GM21526 (cell line): ENCODE measurements around the gene RTRAF.

ENCODE experiments used
- ATAC-seq: cut with Tn5 transposase; IDR thresholded peaks from one replicate; pipeline ENCODE4 v1.9.1; 2021; ENCODE audit warnings: moderate library complexity; ENCODE audit not compliant: unreplicated experiment, low FRiP score

The RTRAF gene

DNA sequence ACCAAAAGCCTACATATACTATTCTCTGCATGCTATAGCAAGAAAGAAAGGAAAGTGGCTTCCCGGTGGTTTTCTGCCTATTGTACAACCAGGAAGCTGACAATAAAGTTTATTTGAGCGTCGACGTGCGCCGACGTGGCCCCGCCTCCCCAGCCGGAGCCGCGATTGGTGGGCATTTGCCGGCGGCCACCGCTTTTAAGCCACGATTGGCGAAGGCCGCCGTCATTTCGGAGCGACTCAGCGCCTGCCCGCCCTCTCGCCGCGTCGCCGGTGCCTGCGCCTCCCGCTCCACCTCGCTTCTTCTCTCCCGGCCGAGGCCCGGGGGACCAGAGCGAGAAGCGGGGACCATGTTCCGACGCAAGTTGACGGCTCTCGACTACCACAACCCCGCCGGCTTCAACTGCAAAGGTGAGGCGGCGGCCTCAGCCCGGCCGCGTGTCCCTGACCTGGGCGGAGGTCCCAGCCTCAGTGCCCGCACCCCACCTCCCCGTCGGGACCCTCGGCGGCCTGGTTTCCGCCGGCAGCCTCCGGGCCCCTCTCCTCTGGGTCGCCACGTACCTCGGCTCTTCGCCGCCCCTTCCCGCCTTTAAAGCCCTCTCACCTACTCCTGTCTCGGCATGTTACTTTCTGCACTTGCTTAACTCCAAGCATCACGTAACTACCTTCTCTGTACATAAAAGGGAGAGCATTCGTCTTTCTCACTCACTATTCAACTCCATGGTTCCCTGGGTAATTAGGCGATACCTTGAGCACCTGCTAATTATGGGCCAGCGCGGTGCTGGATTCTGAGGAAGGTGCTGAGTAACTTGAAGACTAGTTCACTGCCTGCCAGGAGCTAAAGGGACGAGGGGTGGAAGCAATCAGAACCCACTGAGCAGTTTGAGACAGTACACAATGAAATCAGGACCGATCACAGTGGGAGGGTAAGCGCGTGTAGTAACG is at the start of gene RTRAF:
RTRAF (plus strand) TSS at position 254 of the 942 bp plus-strand sequence; CDS start at position 348, 94 bp downstream.
- peak; percentile 93 for ATAC-seq

DNA sequence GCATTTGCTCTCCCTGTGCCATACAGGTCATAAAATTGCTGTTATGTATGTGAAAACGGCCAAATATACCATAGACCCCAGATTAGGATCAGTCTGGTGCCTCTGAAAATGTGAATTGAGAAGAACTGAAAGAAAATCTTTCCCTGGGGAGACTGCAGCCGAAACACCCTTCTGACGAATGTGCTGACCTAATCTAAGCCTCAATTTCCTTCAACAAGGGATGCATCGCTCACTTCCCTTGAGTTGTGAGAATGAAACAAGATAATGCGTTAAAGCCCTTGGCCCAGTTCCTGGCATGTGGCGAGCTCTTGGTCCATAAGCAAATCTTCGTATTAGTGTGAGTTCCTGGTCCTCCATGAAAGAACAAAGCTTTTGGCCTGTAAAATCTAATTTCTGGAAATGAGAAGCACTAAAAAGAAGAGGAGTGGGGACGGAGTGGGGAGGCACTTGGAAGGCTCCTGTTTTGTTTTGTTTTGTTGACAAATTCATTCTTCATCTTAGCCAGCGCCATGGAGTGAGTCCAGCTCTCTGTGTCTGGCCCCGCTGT is 49.5 kb upstream of the RTRAF start:
- ATAC-seq, result no peak

DNA sequence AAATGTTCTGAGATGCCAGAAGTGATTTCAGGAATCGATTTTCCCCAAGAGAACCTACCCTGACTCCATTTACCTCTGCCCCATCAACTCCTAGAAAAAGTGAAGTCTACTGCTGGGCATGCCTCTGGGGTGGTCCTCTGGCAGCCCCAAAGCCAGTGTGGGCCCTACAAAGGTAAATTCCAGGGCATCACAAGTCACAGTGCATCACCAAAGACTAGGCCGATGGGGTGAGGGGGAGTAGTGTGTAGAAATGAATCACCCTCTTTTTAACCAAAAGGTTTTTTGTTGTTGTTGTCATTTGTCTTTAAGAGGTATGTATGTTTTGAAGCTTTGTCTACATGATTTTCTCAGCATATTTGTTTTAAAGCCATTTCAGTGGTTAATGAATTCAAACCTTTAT is 46.4 kb upstream of the RTRAF start:
- ATAC-seq, result no peak

DNA sequence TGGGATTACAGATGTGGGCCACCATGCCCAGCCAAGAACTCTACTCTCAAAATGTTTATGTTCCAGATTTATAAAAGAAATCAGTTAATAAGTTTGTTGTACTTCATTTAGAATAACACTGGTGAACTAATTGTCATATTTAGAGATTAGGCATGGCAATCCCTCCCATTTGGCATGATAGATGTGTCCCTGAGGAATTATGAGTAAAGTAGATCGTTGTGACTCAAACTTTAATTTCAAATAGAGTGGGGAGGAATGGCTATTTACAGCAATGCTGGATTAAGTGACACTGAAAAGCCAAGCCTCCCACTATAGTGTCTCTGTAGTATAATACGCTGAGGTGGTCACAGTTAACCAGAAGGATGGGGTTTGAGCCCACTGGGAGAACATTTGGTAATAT is 39.3 kb upstream of the RTRAF start:
- ATAC-seq, result no peak

DNA sequence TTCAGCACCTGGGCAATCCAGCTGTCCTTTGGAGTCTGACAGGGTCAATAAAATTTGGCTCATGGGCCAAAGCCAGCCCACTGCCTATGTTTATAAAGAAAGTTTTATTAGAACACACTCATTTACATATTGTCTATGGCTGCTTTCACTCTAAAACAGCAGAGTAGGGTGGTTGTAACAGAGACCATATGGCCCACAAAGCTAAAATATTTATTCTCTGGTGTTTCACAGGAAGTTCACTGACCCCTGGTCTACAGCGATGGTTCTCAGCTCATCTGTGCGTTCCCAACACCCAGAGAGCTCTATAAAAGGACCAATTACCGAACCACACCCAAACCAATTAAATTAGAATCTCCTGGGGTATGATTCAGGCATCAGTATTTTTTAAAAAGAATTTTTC is 37.7 kb upstream of the RTRAF start:
- ATAC-seq, result no peak

DNA sequence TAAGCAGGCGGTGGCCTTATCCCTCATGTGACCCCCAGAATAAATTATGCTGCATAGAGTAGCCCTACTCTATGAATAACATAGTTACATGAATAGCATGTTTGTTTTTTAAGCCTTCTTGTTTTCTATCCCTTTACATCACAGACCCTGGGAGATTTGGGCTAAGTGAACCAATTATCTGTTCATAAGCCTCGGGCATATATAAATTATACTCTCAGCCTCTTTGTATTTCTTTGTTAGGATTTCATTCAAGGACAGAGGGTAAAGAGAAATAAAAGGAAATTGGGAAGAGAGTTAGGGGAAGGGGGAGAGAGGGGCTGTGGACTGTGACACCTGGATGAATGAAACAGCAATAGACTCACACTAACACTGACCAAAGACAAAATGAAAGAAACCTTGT is 35.3 kb upstream of the RTRAF start:
- no peak for ATAC-seq

DNA sequence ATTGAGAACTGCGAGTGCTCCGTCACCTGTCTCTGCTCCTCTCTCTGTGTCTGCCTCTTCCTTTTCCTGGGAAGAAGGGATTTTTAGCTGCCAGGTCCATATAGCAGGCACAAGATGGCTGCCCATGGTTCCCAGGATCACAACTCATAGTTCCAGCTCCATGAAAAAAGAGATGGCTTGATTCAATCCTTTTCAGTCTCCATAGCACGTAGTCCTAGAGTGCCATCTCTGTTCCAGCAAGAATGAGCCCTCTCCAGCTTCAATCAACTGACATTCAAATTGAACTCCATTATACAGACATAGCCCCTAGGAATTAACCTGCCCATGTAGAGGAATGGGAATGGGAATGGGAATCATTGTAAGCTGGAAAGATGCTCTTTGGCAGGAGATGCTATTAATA is 34.7 kb upstream of the RTRAF start:
- ATAC-seq, result no peak

DNA sequence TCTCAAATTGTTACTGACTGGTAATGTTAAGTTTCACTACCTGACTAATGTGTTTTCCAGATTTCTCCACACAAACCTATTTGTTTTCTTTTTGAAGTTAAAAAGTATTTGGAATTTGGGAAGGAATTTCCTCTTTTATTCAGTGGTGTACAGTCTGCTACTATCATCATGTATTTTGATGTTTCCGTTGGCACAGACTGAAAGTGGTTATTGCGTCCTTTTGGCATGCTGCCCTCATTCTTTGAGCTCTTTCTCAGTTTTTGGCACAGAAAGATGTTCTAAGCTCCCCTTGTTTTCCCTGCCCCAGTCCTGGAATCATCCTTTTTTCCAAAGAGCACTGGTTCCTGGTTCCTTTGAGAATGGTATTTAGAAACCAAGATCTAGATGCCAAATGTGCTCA is 31.4 kb upstream of the RTRAF start:
- ATAC-seq, result no peak

DNA sequence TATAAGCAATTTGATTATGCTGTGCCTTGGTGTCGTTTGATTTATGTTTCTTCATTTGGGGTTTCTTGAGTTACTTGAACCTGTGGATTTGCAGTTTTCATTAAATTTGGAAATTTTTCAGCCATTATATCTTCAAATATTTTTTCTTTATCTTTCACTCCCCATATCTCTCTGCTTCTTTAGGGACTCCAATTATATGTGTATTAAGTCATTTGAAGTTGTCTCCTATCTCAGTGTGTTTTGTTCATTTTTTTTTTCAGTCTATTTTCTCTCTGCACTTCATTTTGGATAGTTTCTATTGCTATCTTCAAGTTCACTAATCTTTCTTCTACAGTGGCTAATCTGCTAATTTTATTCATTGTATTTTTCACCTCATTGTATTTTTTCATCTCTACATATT is 29.4 kb upstream of the RTRAF start:
- no peak for ATAC-seq

DNA sequence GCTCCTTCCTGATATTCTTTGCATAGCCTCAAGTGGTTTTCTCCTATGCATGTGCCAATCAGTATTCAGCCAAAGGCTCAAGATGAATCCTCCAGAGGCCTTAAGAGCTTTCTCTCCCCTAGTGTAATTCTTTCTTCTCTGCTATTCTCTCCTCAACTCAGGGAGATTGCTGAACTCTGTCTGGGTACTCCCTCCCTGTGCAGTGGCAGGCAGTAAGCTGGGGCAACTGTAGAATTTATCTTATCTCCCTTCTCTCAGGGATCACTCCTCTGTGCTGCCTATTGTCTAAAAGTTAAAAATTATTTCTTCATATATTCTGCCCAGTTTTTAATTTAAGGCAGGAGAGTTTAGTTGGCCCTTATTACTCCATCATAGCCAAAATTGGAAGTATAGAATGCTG is 28.5 kb upstream of the RTRAF start:
- ATAC-seq, result no peak

DNA sequence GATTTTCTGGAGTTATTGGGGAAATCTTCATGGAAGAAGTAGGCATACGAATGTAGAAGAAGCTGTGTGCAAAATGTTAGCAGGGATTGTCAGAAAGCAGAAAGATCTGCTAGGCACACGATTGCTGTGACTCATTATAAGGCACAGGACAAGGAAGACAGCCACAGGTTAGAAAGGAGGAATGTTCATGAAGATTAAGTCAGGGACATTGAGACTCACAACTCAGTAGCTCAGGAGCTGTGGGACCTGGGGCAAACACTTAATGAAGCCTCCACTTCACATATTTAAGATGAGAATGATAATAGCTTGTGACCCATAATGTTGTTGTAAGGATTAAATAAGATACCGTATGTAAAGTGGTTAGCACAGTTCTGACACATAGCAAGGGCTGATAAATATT is 26.6 kb upstream of the RTRAF start:
- ATAC-seq, result no peak

DNA sequence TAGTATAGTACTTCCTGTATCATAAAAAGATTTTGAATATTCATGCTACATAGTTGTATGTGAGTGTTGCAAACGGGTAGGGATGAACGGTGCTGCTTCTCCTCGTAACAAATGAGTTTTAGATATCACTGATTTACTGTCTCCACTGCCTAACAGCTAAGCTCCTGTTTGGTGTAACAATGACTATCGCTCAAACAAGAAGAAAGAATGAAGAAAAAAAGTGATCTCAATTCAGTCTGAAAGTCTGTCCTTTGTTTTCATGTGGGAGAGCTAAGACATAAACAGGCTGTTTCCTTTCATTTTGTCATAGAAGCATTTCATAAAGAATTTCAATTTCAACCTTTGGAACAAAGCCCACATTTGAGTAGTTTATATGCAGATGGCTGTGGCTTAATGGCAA is 26.1 kb upstream of the RTRAF start:
- ATAC-seq, result no peak

DNA sequence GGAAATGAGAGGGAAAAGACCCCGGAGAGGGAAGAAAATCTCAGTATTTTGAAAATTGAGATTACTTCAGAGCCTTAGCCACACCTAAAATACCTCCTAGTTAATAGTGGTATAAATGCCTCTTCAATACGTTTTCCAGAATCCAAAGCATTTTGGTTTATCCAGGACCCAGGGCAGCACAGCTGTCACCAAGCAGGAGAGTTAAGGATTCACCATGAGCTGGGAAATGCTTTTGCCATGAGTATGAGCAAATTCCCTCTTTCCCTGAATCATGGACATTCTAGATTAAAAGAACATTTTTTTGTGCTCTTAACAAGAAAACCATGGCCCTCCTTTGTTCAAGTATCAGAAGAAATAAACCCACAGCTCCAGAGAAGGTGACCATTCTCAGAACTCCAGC is 21.8 kb upstream of the RTRAF start:
- ATAC-seq, result no peak

DNA sequence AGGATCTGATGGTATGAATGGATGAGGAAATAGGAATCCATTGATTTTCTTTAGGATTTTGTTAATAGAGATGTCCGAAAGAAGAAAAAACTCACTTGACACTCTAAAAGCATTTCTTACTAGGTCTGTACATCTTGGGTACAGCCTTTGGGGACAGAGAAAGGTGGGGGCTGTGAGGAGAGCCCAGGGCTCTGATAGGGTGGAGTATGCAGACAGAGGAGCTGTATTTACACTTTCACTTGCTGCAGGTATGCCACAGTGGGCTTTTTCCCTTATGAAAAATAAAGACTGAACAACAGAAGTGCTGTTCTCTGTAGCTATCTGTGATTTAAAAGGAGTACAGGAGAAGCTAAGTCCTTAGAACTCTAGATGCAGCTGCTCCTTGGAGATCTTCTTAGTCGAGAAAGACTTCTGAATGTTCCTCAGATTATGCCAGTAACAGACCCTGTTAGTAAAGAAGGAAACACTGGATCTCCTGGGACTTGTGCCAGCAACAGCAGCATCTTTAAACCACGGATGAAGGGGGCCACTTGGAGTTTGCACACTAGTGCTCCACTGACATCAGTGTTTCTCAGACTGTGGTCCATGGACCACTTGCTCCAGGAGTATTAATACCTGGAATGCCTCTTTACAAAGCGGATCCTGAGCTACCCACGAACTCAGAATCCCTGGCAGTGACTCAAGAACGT is 19.4 kb upstream of the RTRAF start:
- ATAC-seq, result no peak

DNA sequence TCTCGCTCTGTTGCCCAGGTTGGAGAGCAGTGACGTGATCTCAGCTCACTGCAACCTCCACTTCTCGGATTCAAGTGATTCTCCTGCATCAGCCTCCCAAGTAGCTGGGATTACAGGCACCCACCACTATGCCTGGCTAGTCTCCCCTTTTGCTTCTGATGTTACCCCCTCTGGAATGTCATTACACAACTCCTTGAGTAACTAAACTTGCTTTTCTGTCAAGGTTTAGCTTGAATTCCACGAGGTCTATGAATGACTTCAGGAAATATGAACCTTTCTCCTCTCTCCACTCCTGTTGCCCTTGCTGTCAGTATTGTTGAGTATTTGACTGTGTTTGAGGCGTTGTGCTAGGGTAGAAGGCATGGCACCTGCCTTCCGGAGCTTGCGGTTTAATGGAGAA is 16.8 kb upstream of the RTRAF start:
- no peak for ATAC-seq

DNA sequence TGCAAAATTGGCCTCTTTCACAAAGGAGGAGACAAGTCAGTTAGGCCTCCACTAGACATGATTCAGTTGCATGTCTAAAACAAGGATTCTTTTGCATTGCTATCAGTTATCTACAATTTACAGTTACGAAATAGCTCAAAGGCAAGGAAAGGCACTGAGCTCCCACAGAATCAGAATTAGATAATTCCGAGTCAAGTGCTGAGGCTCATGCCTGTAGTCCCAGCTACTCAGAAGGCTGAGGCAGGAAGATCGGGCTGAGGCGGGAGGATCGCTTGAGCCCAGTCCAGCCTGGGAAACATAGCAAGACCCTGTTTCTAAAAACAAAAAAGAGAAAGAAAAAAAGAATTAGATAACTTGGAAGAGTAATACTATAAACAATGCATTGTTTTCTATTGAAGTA is 12.3 kb upstream of the RTRAF start:
- no peak for ATAC-seq

DNA sequence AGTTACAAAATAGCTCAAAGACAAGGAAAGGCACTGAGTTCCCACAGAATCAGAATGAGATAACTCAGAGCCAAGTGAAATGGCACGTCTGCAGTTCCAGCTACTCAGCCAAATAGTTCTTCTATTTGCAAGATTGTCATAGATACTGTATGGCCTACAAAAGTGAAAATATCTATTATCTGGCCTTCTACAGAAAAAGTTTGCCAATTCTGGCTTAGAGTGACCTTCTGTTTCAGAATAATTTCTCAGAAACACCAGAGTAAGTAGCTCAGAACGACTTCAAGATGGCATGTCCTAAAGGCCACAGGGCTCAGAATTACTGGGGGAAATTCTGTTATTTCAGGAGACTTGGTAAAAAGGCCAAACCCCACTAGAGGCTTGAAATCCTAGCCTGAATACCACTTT is 10.7 kb upstream of the RTRAF start:
- no peak for ATAC-seq

DNA sequence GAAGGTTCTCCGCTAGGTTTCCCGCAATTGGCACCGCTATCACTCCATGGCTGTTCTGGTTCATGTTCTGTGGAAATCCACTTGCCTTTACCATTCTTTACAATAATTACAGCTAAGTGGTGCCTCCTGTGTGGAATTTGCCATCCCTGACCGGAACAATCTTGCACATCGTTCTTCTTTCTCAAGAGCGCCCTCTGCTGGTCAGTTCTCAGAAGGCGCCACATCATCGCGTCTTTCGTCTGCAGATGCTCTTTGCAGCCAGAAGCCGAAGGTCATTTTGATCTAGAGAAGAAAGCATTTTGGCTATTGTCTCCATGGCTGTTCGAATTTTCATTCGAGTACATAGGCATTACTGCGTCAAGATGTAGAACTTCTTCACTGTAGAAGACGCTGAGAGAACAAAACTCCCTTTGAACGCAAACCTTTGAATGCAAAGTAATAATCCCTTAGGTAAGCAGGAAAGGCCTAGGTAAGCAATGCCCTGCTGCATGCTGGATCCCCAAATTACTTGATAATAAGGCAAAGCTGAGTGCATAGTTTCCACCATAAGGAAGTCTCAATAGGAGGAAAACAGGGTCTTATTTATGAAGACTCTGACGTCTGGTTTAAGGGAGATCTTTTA is 10.1 kb upstream of the RTRAF start:
- no peak for ATAC-seq

DNA sequence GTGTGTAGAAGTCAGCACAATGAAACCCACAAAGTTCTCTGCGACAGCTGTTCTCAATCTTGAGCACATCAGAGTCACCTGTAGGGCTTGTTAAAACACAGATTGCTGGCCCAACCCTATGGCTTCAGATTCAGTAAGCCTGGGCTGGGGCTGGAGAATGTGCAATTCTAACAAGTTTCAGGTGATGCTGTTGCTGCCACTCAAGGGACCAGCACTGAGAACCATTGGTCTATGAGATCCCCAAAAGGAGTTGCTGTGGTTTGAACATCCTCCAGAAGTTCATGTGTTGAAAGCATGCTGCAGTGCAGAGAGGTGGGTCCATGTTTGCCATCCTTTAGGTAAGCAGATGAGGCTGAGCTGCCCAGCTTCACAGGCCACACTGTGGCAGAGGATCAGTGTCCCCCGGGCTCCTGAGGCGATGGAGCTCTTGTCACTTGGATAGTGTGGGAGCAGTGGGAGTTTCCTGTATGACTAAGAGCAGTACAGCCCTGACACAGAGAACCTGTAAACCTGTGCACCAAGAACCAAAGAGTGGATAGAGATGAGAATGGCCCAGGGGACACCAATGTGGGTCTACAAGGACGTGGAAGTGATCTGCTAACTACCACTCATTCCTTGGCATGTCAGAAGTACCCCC is 8.0 kb upstream of the RTRAF start:
- no peak for ATAC-seq

DNA sequence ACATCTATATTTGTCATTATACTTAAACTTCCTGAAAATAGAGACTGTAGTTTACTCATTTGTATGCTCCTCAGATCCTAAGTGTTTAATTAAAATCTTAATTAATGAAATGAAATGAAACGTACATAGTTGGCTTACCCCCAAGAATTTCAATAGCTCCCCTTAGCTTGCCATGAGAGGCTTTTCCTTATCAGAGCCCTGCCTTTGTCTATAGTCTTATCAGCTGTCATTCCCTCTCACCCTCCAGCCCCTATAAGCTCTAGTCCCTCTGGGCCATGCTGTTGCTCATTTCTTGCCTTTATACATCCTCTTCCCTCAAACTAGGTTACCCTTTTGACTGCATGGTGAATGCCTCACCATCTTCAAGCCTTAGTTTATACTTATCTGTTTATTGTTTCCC is 1.1 kb upstream of the RTRAF start:
- ATAC-seq, result no peak

DNA sequence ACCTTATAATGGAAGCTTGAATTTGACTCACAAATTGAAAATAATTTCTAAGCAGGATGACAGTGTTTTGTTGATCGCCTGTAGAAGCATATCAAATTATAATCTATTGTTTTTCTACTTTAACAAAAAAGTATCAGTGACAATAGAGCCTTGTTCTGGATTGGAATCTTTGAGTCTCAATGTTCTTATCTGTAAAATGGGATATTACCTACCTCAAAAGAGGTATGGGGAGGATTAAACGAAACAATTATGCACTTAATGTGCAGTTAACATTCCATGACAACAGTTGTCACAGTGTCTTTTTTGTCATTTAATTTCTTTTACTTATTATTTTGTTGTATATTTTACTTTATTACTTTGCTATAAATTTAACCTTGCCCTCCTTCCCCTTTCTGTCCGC is 1.1 kb downstream of the RTRAF start:
- ATAC-seq, result no peak
